ENCODE data around the gene DLG2.

DNA sequence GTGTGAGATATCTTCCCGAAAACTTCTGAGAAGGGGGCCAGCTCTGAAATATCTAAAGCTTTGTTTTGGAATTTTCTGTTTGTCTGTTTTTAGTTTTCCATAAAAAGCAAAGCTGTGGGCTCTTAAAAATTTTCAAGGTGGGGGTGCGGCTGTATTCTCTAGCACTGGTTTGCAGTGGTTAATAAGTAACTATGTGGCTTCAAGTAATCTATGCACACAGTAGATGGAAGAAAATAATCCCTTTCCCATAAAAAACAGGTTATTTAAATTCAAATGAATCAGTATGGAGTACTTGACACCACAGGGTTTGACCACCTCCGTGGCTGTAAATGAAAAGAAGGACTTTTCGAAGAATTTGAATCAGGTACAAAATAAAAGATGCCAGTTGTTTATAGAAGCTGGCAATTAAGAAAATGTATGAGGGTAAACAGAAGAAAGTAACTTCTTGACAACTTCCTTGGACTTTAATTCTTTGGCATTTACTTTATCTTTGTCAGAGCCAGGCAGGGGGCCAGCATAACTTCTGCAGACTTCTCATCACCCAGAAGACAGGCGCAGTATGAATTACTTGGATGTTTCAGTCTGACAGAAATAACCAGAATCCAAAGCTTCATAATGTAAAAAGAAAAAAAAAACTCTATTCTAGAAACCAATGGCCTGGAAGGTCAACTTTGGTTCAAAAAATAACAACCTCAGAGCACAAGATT lies 981.0 kb downstream of the DLG2 start:
- TF ChIP-seq POLR2A (IDR thresholded peaks at IDR 0.05) = no peak
- TF ChIP-seq, protein P1, sequence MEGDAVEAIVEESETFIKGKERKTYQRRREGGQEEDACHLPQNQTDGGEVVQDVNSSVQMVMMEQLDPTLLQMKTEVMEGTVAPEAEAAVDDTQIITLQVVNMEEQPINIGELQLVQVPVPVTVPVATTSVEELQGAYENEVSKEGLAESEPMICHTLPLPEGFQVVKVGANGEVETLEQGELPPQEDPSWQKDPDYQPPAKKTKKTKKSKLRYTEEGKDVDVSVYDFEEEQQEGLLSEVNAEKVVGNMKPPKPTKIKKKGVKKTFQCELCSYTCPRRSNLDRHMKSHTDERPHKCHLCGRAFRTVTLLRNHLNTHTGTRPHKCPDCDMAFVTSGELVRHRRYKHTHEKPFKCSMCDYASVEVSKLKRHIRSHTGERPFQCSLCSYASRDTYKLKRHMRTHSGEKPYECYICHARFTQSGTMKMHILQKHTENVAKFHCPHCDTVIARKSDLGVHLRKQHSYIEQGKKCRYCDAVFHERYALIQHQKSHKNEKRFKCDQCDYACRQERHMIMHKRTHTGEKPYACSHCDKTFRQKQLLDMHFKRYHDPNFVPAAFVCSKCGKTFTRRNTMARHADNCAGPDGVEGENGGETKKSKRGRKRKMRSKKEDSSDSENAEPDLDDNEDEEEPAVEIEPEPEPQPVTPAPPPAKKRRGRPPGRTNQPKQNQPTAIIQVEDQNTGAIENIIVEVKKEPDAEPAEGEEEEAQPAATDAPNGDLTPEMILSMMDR (IDR thresholded peaks at IDR 0.05) = no peak

Data from uterus (tissue), 2 donors.